KOPT-K1 (cell line): ENCODE measurements around the gene TMEM167B.
"Not testable (repeated sequence)": the region's sequence is repeated elsewhere in the genome, so short reads cannot be mapped to it uniquely, and the experiment has no call there.

ENCODE experiments used
- H3K27ac ChIP-seq: fragments of 200-600 bp; sonication (generic); 2 replicates; pipeline ENCODE4 v1.5.1; 2016; ENCODE audit warnings: antibody characterized with exemption, mild to moderate bottlenecking, low read depth, low read length; ENCODE audit not compliant: poor library complexity, severe bottlenecking
- H3K36me3 ChIP-seq: fragments of 200-600 bp; sonication (generic); 2 replicates; pipeline ENCODE4 v1.5.1; 2017; ENCODE audit warnings: antibody characterized with exemption, mild to moderate bottlenecking, low read length, moderate library complexity; ENCODE audit not compliant: insufficient read depth
- H3K9me3 ChIP-seq: fragments of 200-600 bp; sonication (generic); 2 replicates; pipeline ENCODE4 v1.5.1; 2017; ENCODE audit warnings: antibody characterized with exemption, low read length, mild to moderate bottlenecking; ENCODE audit not compliant: insufficient read depth, poor library complexity, severe bottlenecking

Gene TMEM167B

GRCh38 chr1:109090196-109091077 lies at the start of gene TMEM167B:
TSS of gene TMEM167B (plus strand) at chr1:109090764. CDS start at chr1:109090873, 109 bp downstream.
- Histone ChIP-seq H3K27ac (peak within 1 kb of the TSS; percentile 73), H3K36me3 (peaks cover 22% of the 10 kb centered on the region), H3K9me3 (no peaks in the 10 kb centered on the region)

GRCh38 chr1:109040989-109041620 lies 49.5 kb upstream of the TMEM167B start:
- Histone ChIP-seq H3K9me3 (no peaks in the 10 kb centered on the region), H3K36me3 (no peaks in the 10 kb centered on the region), H3K27ac (peak overlapping the region; percentile 60)

GRCh38 chr1:109041621-109042468 lies 48.7 kb upstream of the TMEM167B start, which contains the start of gene WDR47:
TSS of gene WDR47 (minus strand) at chr1:109042102. CDS start at chr1:109023512, 18,590 bp downstream.
- peak within 1 kb of the TSS; percentile 60 for H3K27ac ChIP-seq
- H3K36me3 ChIP-seq, result no peaks in the 10 kb centered on the region
- H3K9me3 ChIP-seq, result no peaks in the 10 kb centered on the region

- Histone ChIP-seq H3K27ac (no peak overlapping the region), H3K36me3 (no peaks in the 10 kb centered on the region), H3K9me3 (no peaks in the 10 kb centered on the region)
Observed at GRCh38 chr1:109045595-109045994, 45.0 kb upstream of the TMEM167B start.

GRCh38 chr1:109046671-109047070 lies 43.9 kb upstream of the TMEM167B start:
- no peaks in the 10 kb centered on the region for H3K36me3 ChIP-seq

GRCh38 chr1:109047339-109047738 lies 43.2 kb upstream of the TMEM167B start:
- no peaks in the 10 kb centered on the region for H3K36me3 ChIP-seq
- H3K27ac ChIP-seq, result no peak overlapping the region
- H3K9me3 ChIP-seq, result no peaks in the 10 kb centered on the region

More at GRCh38 chr1:109046671-109047070, 43.9 kb upstream of the TMEM167B start:
- H3K27ac ChIP-seq, result no peak overlapping the region
- H3K9me3 ChIP-seq, result no peaks in the 10 kb centered on the region

GRCh38 chr1:109048335-109048734 lies 42.2 kb upstream of the TMEM167B start:
- no peak overlapping the region for H3K27ac ChIP-seq
- no peaks in the 10 kb centered on the region for H3K36me3 ChIP-seq
- no peaks in the 10 kb centered on the region for H3K9me3 ChIP-seq

GRCh38 chr1:109050228-109050995 lies 40.2 kb upstream of the TMEM167B start:
- Histone ChIP-seq H3K36me3 (no peaks in the 10 kb centered on the region), H3K9me3 (no peaks in the 10 kb centered on the region), H3K27ac (no peak overlapping the region)

GRCh38 chr1:109052145-109052544 lies 38.4 kb upstream of the TMEM167B start:
- not testable (repeated sequence) for H3K27ac ChIP-seq, H3K36me3 ChIP-seq, H3K9me3 ChIP-seq

GRCh38 chr1:109056064-109056463 lies 34.5 kb upstream of the TMEM167B start:
- no peak overlapping the region for H3K27ac ChIP-seq
- H3K9me3 ChIP-seq, result no peaks in the 10 kb centered on the region

GRCh38 chr1:109059026-109059425 lies 31.5 kb upstream of the TMEM167B start:
- Histone ChIP-seq H3K9me3 (no peaks in the 10 kb centered on the region), H3K27ac (no peak overlapping the region), H3K36me3 (peaks cover 4% of the 10 kb centered on the region)

More at GRCh38 chr1:109056064-109056463, 34.5 kb upstream of the TMEM167B start:
- H3K36me3 ChIP-seq, result no peaks in the 10 kb centered on the region

- no peaks in the 10 kb centered on the region for H3K9me3 ChIP-seq
- H3K36me3 ChIP-seq, result peaks cover 17% of the 10 kb centered on the region
- no peak overlapping the region for H3K27ac ChIP-seq
Observed at GRCh38 chr1:109060707-109061106, 29.9 kb upstream of the TMEM167B start.

GRCh38 chr1:109061183-109061582 lies 29.4 kb upstream of the TMEM167B start:
- H3K9me3 ChIP-seq, result no peaks in the 10 kb centered on the region
- H3K36me3 ChIP-seq, result peaks cover 17% of the 10 kb centered on the region
- H3K27ac ChIP-seq, result no peak overlapping the region

- Histone ChIP-seq H3K36me3 (peaks cover 35% of the 10 kb centered on the region), H3K9me3 (no peaks in the 10 kb centered on the region), H3K27ac (no peak overlapping the region)
Observed at GRCh38 chr1:109065137-109065536, 25.4 kb upstream of the TMEM167B start.
